Measurements from ENCODE around the gene RAB40C. TPM values are rescaled to one million over a fixed set of nuclear protein-coding genes. Genes with fewer than 3 reads are reported as not detected.
A peak's percentile ranks its signal among the peaks of the same experiment; 100 is the strongest.

Gene RAB40C
- total RNA-seq, 1 experiment from 2014 or later: 22.5 TPM

DNA sequence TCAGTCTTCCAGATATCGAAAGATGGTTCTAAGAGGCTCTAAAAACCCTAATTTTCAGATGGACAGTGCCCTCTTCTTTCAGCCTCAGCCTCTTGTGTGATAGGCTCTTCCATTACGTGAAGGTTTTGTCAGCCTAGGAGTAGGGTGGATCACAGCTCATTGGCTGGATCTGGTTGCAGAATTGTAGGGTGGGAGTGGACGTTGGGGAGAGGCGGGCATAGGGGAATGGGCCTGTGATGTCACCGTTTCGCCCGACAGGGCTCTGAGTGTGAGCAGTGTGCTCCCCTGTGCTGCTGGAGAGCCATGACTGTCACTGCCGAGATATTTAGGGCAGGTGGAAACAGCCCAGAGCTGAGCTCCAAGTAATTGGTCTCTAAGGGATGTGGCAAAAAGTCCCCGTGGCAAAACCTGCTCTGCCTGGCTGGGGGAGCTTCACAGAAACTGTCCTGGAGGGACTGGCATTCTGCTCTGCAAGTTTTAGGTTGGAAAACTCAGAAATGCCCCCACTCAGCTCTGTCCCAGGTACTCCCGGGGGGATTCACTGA lies 34.7 kb downstream of the RAB40C start:
- CTCF ChIA-PET: interaction anchor here (0.9 to 1.4 kb wide), 6 partner anchors 14 to 48 kb away, joined by 3 to 5 read pairs (median 3); no protein-coding TSS in a partner anchor
- H3K27me3 Mint-ChIP-seq (ENCODE audit: low read depth): no peaks in the 10 kb centered on the region
- TF ChIP-seq, protein P1, sequence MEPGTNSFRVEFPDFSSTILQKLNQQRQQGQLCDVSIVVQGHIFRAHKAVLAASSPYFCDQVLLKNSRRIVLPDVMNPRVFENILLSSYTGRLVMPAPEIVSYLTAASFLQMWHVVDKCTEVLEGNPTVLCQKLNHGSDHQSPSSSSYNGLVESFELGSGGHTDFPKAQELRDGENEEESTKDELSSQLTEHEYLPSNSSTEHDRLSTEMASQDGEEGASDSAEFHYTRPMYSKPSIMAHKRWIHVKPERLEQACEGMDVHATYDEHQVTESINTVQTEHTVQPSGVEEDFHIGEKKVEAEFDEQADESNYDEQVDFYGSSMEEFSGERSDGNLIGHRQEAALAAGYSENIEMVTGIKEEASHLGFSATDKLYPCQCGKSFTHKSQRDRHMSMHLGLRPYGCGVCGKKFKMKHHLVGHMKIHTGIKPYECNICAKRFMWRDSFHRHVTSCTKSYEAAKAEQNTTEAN (CRISPR knock-in tag; IDR thresholded peaks at IDR 0.05): no peak
- TF ChIP-seq MXD4 (CRISPR knock-in tag; IDR thresholded peaks at IDR 0.05; ENCODE audit: borderline replicate concordance) (no peak), JUN (CRISPR knock-in tag; IDR thresholded peaks at IDR 0.05) (no peak), ZBTB21 (CRISPR knock-in tag; IDR thresholded peaks at IDR 0.05; ENCODE audit: borderline replicate concordance) (no peak)
- no peaks in the 10 kb centered on the region for H3K9me3 Mint-ChIP-seq
- H3K4me1 Mint-ChIP-seq: peaks cover 35% of the 10 kb centered on the region
- H3K27ac Mint-ChIP-seq: peak overlapping the region; percentile 87
- no peak overlapping the region for H3K4me3 Mint-ChIP-seq
- DNase-seq (ENCODE audit: low spot score) (no peak), ATAC-seq (no peak)
- POLR2A ChIA-PET: no interaction called here
- H3K36me3 Mint-ChIP-seq: peaks cover 3% of the 10 kb centered on the region; the same call in 1 of the 2 replicates

DNA sequence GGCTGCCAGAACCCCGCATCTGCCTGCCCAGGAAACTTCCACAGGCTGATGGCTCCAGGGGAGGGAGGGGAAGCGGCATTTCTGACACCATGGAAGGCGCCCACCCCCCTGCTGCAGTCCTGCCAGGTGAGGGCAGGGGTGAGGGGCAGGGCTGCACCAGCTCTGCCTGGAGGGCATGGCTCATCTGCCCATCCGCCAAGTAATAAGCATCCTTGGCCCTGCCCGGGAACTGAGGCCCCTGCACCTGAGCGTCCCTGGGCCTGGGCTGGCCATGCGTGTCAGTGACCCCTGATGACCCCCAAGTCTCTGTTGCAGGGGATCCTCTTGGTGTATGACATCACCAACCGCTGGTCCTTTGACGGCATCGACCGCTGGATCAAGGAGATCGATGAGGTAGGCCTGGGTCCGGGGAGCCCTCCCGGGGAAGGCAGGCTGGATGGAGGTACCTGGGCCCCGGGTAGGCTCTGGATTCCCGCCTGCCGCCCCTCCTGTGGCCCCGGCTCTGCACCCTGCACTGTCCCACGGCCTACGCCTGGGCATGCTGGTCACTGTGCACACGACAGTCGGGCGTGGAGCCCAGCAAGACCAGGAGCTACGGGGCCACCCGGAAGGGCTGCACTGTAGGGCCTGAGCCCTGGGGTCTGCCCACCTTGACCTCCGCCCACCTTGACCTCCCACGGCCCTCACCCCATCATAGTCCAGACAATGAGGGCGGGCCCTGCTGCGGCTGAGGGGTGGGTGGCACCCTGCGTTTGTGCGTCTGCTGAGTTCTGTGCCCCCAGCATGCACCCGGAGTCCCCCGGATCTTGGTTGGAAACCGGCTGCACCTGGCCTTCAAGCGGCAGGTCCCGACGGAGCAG lies 35.5 kb downstream of the RAB40C start:
- Mint-ChIP-seq H3K4me3 (no peak overlapping the region), H3K4me1 (peaks cover 42% of the 10 kb centered on the region), H3K9me3 (no peaks in the 10 kb centered on the region), H3K27me3 (ENCODE audit: low read depth) (no peaks in the 10 kb centered on the region), H3K36me3 (peaks cover 3% of the 10 kb centered on the region; the same call in 1 of the 2 replicates), H3K27ac (0 out of 2 replicates have a peak overlapping the region, but pooled peaks have one; percentile 65)
- POLR2A ChIA-PET: no interaction called here
- ATAC-seq: no peak
- no peak for DNase-seq (ENCODE audit: low spot score)
- TF ChIP-seq, protein P2, sequence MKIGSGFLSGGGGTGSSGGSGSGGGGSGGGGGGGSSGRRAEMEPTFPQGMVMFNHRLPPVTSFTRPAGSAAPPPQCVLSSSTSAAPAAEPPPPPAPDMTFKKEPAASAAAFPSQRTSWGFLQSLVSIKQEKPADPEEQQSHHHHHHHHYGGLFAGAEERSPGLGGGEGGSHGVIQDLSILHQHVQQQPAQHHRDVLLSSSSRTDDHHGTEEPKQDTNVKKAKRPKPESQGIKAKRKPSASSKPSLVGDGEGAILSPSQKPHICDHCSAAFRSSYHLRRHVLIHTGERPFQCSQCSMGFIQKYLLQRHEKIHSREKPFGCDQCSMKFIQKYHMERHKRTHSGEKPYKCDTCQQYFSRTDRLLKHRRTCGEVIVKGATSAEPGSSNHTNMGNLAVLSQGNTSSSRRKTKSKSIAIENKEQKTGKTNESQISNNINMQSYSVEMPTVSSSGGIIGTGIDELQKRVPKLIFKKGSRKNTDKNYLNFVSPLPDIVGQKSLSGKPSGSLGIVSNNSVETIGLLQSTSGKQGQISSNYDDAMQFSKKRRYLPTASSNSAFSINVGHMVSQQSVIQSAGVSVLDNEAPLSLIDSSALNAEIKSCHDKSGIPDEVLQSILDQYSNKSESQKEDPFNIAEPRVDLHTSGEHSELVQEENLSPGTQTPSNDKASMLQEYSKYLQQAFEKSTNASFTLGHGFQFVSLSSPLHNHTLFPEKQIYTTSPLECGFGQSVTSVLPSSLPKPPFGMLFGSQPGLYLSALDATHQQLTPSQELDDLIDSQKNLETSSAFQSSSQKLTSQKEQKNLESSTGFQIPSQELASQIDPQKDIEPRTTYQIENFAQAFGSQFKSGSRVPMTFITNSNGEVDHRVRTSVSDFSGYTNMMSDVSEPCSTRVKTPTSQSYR (CRISPR knock-in tag; IDR thresholded peaks at IDR 0.05): no peak
- TF ChIP-seq, protein P3, sequence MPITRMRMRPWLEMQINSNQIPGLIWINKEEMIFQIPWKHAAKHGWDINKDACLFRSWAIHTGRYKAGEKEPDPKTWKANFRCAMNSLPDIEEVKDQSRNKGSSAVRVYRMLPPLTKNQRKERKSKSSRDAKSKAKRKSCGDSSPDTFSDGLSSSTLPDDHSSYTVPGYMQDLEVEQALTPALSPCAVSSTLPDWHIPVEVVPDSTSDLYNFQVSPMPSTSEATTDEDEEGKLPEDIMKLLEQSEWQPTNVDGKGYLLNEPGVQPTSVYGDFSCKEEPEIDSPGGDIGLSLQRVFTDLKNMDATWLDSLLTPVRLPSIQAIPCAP (CRISPR knock-in tag; IDR thresholded peaks at IDR 0.05): no peak
- TF ChIP-seq SMAD3 (CRISPR knock-in tag; IDR thresholded peaks at IDR 0.05; ENCODE audit: borderline replicate concordance) (no peak), ELF4 (CRISPR knock-in tag; IDR thresholded peaks at IDR 0.05; ENCODE audit: low read depth) (no peak), RELA (CRISPR knock-in tag; IDR thresholded peaks at IDR 0.05; ENCODE audit: borderline replicate concordance) (no peak), MXD4 (CRISPR knock-in tag; IDR thresholded peaks at IDR 0.05; ENCODE audit: borderline replicate concordance) (no peak)
- CTCF ChIA-PET: interaction anchor here (0.9 to 1.4 kb wide), 3 partner anchors 23 to 48 kb away, joined by 3 to 5 read pairs (median 3); no protein-coding TSS in a partner anchor

DNA sequence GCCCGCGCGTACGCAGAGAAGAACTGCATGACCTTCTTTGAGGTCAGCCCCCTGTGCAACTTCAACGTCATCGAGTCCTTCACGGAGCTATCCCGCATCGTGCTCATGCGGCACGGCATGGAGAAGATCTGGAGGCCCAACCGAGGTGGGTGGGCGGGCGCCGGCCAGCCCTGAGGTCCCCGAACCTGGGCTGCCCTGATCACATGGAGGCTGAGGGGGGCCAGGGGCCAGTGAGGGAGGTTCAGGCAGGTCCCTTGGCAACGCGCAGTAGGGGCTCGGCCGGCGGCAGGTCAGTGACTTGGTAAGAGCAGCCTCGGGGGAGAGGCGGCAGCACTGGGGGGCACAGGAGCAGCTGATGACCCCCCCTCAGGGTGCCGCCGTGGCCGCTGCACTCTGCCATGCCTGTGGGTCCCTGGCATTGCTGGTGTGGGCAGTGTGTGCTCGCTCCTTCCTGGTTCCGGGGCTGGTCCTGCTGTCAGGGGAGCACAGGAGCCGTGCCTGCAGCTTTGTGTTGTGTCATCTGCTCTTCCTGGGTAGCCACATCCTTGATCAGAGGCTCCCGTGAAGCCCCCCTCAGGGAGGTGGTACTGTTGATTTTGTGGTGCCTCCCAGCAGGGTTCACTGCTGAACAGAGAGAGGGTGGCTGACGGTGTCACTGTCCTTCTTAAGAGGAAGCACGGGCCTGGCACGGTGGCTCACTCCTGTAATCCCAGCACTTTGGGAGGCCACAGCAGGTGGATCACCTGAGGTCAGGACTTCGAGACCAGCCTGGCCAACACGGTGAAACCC lies 36.3 kb downstream of the RAB40C start:
- Mint-ChIP-seq H3K4me1 (peaks cover 42% of the 10 kb centered on the region), H3K27ac (peak overlapping the region; percentile 65; the same call in 1 of the 2 replicates), H3K9me3 (no peaks in the 10 kb centered on the region), H3K36me3 (peaks cover 3% of the 10 kb centered on the region; the same call in 1 of the 2 replicates), H3K4me3 (no peak overlapping the region), H3K27me3 (ENCODE audit: low read depth) (no peaks in the 10 kb centered on the region)
- ChIA-PET POLR2A (no interaction called here), CTCF (no interaction called here)
- ATAC-seq (no peak), DNase-seq (ENCODE audit: low spot score) (no peak)
- TF ChIP-seq, protein P4, sequence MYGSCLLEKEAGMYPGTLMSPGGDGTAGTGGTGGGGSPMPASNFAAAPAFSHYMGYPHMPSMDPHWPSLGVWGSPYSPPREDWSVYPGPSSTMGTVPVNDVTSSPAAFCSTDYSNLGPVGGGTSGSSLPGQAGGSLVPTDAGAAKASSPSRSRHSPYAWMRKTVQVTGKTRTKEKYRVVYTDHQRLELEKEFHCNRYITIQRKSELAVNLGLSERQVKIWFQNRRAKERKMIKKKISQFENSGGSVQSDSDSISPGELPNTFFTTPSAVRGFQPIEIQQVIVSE (CRISPR knock-in tag; IDR thresholded peaks at IDR 0.05; ENCODE audit: borderline replicate concordance): no peak
- no peak for TF ChIP-seq NFE2L1 (CRISPR knock-in tag; IDR thresholded peaks at IDR 0.05)
- no peak for TF ChIP-seq ZNF396 (CRISPR knock-in tag; IDR thresholded peaks at IDR 0.05; ENCODE audit: borderline replicate concordance)
- TF ChIP-seq ZNF317 (CRISPR knock-in tag; IDR thresholded peaks at IDR 0.05; ENCODE audit: borderline replicate concordance, low read depth): no peak
- TF ChIP-seq SP1 (CRISPR knock-in tag; conservative IDR thresholded peaks at IDR 0.05): no peak
- TF ChIP-seq, protein P5, sequence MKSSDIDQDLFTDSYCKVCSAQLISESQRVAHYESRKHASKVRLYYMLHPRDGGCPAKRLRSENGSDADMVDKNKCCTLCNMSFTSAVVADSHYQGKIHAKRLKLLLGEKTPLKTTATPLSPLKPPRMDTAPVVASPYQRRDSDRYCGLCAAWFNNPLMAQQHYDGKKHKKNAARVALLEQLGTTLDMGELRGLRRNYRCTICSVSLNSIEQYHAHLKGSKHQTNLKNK (CRISPR knock-in tag; IDR thresholded peaks at IDR 0.05): no peak
- TF ChIP-seq, protein P6, sequence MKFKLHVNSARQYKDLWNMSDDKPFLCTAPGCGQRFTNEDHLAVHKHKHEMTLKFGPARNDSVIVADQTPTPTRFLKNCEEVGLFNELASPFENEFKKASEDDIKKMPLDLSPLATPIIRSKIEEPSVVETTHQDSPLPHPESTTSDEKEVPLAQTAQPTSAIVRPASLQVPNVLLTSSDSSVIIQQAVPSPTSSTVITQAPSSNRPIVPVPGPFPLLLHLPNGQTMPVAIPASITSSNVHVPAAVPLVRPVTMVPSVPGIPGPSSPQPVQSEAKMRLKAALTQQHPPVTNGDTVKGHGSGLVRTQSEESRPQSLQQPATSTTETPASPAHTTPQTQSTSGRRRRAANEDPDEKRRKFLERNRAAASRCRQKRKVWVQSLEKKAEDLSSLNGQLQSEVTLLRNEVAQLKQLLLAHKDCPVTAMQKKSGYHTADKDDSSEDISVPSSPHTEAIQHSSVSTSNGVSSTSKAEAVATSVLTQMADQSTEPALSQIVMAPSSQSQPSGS (CRISPR knock-in tag; IDR thresholded peaks at IDR 0.05; ENCODE audit: borderline replicate concordance, low read depth): no peak

Measured in WTC11 (cell line).